HFF-Myc (cell line): ENCODE data around the gene GPHN.
"Not testable (repeated sequence)": the region's sequence is repeated elsewhere in the genome, so short reads cannot be mapped to it uniquely, and the experiment has no call there.

ENCODE experiments used
- DNase-seq: peaks from one replicate; pipeline ENCODE4 v3.0.0-alpha.2; 2011; ENCODE audit warnings: low read depth; ENCODE audit errors: extremely low read depth
- H3K4me3 ChIP-seq: replicated peaks from 2 replicates; pipeline ENCODE4 v1.5.1; 2011; ENCODE audit warnings: low read depth, mild to moderate bottlenecking, control low read depth, low read length
- TF ChIP-seq, protein P1 (sequence below): IDR thresholded peaks from 2 replicates; pipeline ENCODE4 v1.5.1; 2012; ENCODE audit warnings: mild to moderate bottlenecking, low read depth, low read length, control low read depth; ENCODE audit errors: missing control alignments

Gene GPHN

DNA sequence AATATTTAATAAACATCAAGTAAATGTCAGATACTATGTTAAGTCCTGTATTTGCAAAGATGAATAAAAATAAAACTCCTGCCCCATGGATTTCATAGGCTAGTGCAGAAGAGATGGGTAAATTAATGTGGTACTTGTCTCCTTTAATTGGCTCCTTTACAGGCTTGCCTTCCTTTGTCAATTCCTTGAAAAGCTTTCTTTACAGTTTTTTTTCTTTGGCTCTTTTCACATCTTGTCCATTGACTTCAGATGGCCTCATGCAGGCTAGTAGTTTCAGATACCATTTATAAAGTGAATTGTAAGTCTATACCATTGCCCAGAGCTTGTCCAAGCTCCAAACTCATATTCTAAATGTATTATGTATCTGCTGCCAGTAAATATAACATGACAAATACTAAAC, 552.6 kb downstream of the GPHN start:
- TF ChIP-seq, protein P1, sequence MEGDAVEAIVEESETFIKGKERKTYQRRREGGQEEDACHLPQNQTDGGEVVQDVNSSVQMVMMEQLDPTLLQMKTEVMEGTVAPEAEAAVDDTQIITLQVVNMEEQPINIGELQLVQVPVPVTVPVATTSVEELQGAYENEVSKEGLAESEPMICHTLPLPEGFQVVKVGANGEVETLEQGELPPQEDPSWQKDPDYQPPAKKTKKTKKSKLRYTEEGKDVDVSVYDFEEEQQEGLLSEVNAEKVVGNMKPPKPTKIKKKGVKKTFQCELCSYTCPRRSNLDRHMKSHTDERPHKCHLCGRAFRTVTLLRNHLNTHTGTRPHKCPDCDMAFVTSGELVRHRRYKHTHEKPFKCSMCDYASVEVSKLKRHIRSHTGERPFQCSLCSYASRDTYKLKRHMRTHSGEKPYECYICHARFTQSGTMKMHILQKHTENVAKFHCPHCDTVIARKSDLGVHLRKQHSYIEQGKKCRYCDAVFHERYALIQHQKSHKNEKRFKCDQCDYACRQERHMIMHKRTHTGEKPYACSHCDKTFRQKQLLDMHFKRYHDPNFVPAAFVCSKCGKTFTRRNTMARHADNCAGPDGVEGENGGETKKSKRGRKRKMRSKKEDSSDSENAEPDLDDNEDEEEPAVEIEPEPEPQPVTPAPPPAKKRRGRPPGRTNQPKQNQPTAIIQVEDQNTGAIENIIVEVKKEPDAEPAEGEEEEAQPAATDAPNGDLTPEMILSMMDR, result no peak
- DNase-seq, result no peak
- H3K4me3 ChIP-seq, result no peak overlapping the region

DNA sequence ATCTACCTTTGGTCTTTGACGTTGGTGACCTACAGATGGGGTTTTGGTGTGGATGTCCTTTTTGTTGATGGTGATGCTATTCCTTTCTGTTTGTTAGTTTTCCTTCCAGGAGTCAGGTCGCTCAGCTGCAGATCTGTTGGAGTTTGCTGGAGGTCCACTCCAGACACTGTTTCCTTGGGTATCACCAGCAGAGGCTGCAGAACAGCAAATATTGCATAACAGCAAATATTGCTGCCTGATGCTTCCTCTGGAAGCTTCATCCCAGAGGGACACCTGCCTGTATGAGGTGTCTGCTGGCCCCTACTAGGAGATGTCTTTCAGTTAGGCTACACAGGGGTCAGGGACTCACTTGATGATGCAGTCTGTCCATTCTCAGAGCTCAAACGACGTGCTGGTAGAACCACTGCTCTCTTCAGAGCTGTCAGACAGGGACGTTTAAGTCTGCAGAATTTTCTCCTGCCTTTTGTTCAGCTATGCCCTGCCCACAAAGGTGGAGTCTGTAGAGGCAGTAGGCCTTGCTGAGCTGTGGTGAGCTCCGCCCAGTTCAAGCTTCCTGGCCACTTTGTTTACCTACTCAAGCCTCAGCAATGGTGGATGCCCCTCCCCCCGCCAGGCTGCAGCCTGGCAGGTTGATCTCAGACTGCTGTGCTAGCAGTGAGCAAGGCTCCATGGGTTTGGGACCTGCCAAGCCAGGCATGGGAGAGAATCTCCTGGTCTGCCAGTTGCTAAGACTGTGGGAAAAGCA, 559.3 kb downstream of the GPHN start:
- not testable (repeated sequence) for H3K4me3 ChIP-seq, DNase-seq

DNA sequence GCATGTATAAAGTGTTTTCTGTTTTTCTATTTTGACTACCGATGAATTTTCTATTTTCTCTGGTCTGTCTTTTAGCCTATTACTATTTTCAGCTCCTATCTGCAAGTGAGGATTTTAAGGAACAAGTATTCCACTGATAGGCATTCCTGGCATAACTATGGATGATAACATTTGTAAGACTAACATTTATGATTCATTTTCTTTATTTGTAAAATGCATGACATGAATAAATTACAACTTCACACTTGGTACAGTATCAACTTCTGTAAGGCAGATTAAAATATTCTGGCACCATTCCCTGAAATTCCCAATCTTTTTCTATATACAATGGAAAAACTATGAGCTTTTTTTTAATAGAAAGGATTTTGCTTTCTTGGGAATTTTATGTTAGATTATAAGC, 560.3 kb downstream of the GPHN start:
- H3K4me3 ChIP-seq, result no peak overlapping the region
- no peak for DNase-seq
- TF ChIP-seq, protein P1, result no peak

DNA sequence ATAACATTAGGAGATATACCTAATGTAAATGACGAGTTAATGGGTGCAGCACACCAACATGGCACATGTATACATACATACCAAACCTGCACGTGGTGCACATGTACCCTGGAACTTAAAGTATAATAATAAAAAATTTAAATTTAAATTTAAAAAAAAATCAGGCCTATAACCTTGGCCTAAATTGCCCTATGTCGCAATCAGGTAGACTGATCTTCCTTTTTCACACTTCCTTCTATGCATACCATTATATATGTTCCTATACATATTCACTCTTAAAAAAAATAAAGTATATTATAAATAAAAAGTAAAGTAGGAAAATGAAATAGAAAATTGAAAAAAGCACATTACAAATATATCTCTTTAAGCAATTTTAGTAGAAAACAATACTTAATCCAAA, 563.6 kb downstream of the GPHN start:
- no peak for DNase-seq
- H3K4me3 ChIP-seq, result no peak overlapping the region
- TF ChIP-seq, protein P1, result no peak

DNA sequence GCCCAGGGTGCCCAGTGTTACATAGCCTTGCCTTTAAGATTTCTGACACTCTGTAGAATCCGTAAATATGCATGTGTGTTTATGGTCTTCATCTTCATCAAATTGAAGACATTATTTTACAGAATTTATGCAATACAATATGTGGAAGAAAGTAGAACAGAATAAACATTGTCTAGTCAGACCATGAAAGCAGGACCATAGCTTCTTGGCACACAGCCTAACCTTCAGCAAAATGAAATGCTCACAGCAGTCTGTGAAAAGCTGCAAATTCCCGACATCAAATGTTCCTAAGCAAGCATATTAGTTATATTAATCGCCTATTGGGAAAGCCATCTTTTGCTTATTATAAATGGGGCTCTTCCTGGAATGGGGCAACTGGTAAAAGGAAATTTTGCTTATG, 570.0 kb downstream of the GPHN start:
- H3K4me3 ChIP-seq, result no peak overlapping the region
- DNase-seq, result no peak

DNA sequence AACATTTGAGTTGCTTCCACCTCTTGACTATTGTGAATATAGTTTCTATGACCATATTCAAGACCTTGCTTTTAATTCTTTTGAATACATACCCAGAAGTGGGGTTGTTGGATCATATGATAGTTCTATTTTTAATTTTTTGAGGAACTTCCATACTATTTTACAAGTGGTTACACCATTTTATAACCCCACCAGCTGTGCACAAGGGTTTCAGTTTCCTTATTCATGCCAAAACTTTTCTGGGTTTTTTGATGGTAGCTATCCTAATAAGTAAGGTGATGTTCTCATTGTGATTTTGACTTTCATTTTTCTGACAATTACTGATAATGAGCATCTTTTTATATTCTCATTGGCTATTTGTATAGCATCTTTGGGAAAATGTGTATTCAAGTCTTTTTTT, 571.9 kb downstream of the GPHN start:
- DNase-seq, result no peak
- TF ChIP-seq, protein P1, result no peak
- no peak overlapping the region for H3K4me3 ChIP-seq

More for the DNA sequence above, 570.0 kb downstream of the GPHN start:
- TF ChIP-seq, protein P1, result no peak

DNA sequence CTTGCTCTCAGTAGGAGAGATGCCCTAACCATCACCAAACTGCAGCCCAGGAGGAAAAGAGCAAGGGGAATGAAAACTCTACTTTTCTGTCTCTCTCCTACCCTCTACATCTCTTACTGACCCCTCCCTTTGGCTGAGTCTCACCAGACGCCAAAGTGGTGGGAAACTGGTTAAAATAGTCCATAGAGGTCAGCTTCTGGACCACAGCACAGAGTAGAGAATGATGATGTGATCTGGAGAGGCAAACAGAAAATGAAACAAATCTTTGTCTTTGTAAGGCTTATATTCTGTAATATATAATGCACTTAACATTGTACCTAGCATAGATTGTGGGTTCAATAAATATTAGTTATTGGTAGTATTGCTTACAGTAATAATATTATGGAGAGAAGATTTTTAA, 600.3 kb downstream of the GPHN start:
- no peak overlapping the region for H3K4me3 ChIP-seq
- DNase-seq, result no peak
- TF ChIP-seq, protein P1, result no peak
